Endodermal cell (in vitro differentiated cells): Measurements from ENCODE around the gene FAM24B. TPM values are rescaled to one million over a fixed set of nuclear protein-coding genes. Genes with fewer than 3 reads are reported as not detected.

ENCODE experiments used
- DNase-seq: peaks from one replicate; pipeline ENCODE4 v3.0.0-alpha.2; 2017
- H3K27ac ChIP-seq: 2 replicates; pipeline ENCODE4 v1.5.1; 2013; ENCODE audit warnings: mild to moderate bottlenecking, low read depth, low read length, moderate library complexity
- H3K27me3 ChIP-seq: 2 replicates; pipeline ENCODE4 v1.6.1; 2013; ENCODE audit warnings: mild to moderate bottlenecking, low read length, moderate library complexity; ENCODE audit not compliant: insufficient read depth, control insufficient read depth, poor library complexity, severe bottlenecking
- H3K36me3 ChIP-seq: 2 replicates; pipeline ENCODE4 v1.7.0; 2013; ENCODE audit warnings: mild to moderate bottlenecking, low read length, moderate library complexity; ENCODE audit not compliant: control insufficient read depth, insufficient read depth
- H3K4me1 ChIP-seq: one replicate; pipeline ENCODE4 v1.7.0; 2013; ENCODE audit warnings: low read length; ENCODE audit not compliant: control insufficient read depth, insufficient read depth
- H3K4me3 ChIP-seq: 2 replicates; pipeline ENCODE4 v1.5.1; 2013; ENCODE audit warnings: mild to moderate bottlenecking, low read length, moderate library complexity
- H3K9ac ChIP-seq: 2 replicates; pipeline ENCODE4 v1.6.1; 2013; ENCODE audit warnings: mild to moderate bottlenecking, low read length, moderate library complexity; ENCODE audit not compliant: poor library complexity, severe bottlenecking; ENCODE audit errors: extremely low read depth
- H3K9me3 ChIP-seq: 2 replicates; pipeline ENCODE4 v1.6.1; 2013; ENCODE audit warnings: mild to moderate bottlenecking, low read length, moderate library complexity; ENCODE audit not compliant: control insufficient read depth
- H3K27ac Mint-ChIP-seq: 2 replicates; pipeline ENCODE4 v1.8.0; 2020; ENCODE audit warnings: mixed read lengths
- H3K27me3 Mint-ChIP-seq: 2 replicates; pipeline ENCODE4 v1.8.0; 2021; ENCODE audit warnings: mild to moderate bottlenecking, mixed read lengths; ENCODE audit not compliant: insufficient read depth
- H3K36me3 Mint-ChIP-seq: 2 replicates; pipeline ENCODE4 v1.8.0; 2020; ENCODE audit warnings: low read depth, mixed read lengths
- H3K4me1 Mint-ChIP-seq: 2 replicates; pipeline ENCODE4 v1.8.0; 2020; ENCODE audit warnings: mixed read lengths
- H3K4me3 Mint-ChIP-seq: 2 replicates; pipeline ENCODE4 v1.8.0; 2020; ENCODE audit warnings: mild to moderate bottlenecking, moderate library complexity, mixed read lengths
- H3K9me3 Mint-ChIP-seq: 2 replicates; pipeline ENCODE4 v1.8.0; 2020; ENCODE audit warnings: mild to moderate bottlenecking, mixed read lengths
- CTCF ChIP-seq: fragments of 200-600 bp; sonication (generic); conservative IDR thresholded peaks from 2 replicates; pipeline ENCODE4 v1.5.0; 2021; ENCODE audit warnings: antibody characterized with exemption, mild to moderate bottlenecking
- WGBS, 2 experiments: methylation state at CpG; one replicate each; pipeline versions ENCODE4 v1.1.5 to v1.1.7; 2013; ENCODE audit warnings: missing lambda C conversion rate in 2 of 2, mixed read lengths in 1 of 2; ENCODE audit not compliant: insufficient coverage in 1 of 2, insufficient read length in 1 of 2; 5-methylcytosine and 5-hydroxymethylcytosine counted together
- total RNA-seq, 2 donors: library from RNA; stranded (reverse); fragmentation: NEBNext Ultra II Directional in 1 of 2; extraction: Animal tissue kit (Norgen Biotek cat#: 25700) in 1 of 2; gene quantifications; 2 replicates in 1 of 2; 3 replicates in 1 of 2; pipeline ENCODE4 v1.2.1, GENCODE V29; 2021

Gene FAM24B
- total RNA-seq, 2 donors from 2014 or later, result 2.9 TPM; not detected in 1

DNA sequence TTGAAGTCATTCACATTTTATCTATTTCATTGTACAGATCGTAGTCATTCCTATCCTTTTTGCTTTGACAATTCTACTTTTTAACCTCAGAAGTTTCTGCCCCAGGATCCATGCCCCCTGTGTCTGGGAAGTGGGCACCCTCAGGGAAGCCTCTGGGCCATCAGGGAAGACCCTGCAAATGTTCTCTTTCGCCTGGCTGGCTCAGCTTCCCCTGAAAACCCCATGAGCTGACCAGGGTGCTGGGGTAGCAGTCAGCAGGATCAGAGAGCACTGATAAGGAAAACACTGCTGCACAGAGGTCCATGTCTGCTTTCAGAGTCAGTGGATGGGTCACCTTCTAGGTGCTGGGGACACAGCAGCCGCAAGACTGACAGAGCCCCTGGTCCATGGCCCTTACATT is 57.6 kb downstream of the FAM24B start:
- H3K4me1 ChIP-seq, result no peaks in the 10 kb centered on the region
- H3K27me3 ChIP-seq, result no peaks in the 10 kb centered on the region
- Mint-ChIP-seq H3K27ac (no peak overlapping the region), H3K9me3 (no peaks in the 10 kb centered on the region), H3K4me3 (no peak overlapping the region), H3K27me3 (peaks cover 10% of the 10 kb centered on the region), H3K4me1 (no peaks in the 10 kb centered on the region), H3K36me3 (no peaks in the 10 kb centered on the region)
- no peaks in the 10 kb centered on the region for H3K9me3 ChIP-seq
- H3K9ac ChIP-seq, result no peak overlapping the region
- TF ChIP-seq CTCF, result no peak
- no peak for DNase-seq
- 91 to 100% methylated on average over 2 to 3 of the region's 3 CpGs for WGBS, 2 experiments
- H3K4me3 ChIP-seq, result no peak overlapping the region
- H3K36me3 ChIP-seq, result no peaks in the 10 kb centered on the region
- no peak overlapping the region for H3K27ac ChIP-seq

GRCh38 chr10:122815458-122815857 is 63.9 kb downstream of the FAM24B start:
- 92 to 95% methylated on average over 3 to 5 of the region's 5 CpGs for WGBS, 2 experiments
- H3K4me3 Mint-ChIP-seq, result no peak overlapping the region
- H3K36me3 Mint-ChIP-seq, result no peaks in the 10 kb centered on the region

GRCh38 chr10:122814493-122814892 is 64.9 kb downstream of the FAM24B start:
- H3K9me3 Mint-ChIP-seq, result no peaks in the 10 kb centered on the region
- no peak for DNase-seq
- 88 to 90% methylated on average over 2 of the region's 2 CpGs for WGBS, 2 experiments
- no peaks in the 10 kb centered on the region for H3K27me3 ChIP-seq
- no peak overlapping the region for H3K27ac Mint-ChIP-seq
- H3K4me3 Mint-ChIP-seq, result no peak overlapping the region
- no peak overlapping the region for H3K4me3 ChIP-seq
- no peak overlapping the region for H3K9ac ChIP-seq
- H3K4me1 Mint-ChIP-seq, result no peaks in the 10 kb centered on the region
- no peaks in the 10 kb centered on the region for H3K4me1 ChIP-seq
- TF ChIP-seq CTCF, result no peak
- H3K27me3 Mint-ChIP-seq, result peaks cover 10% of the 10 kb centered on the region
- H3K27ac ChIP-seq, result no peak overlapping the region
- no peaks in the 10 kb centered on the region for H3K9me3 ChIP-seq
- no peaks in the 10 kb centered on the region for H3K36me3 Mint-ChIP-seq
- no peaks in the 10 kb centered on the region for H3K36me3 ChIP-seq

More at GRCh38 chr10:122815458-122815857, 63.9 kb downstream of the FAM24B start:
- Mint-ChIP-seq H3K9me3 (no peaks in the 10 kb centered on the region), H3K4me1 (no peaks in the 10 kb centered on the region), H3K27me3 (peaks cover 12% of the 10 kb centered on the region), H3K27ac (no peak overlapping the region)
- Histone ChIP-seq H3K27ac (no peak overlapping the region), H3K27me3 (no peaks in the 10 kb centered on the region), H3K9me3 (no peaks in the 10 kb centered on the region), H3K9ac (no peak overlapping the region), H3K4me1 (no peaks in the 10 kb centered on the region), H3K4me3 (no peak overlapping the region), H3K36me3 (no peaks in the 10 kb centered on the region)
- no peak for DNase-seq
- TF ChIP-seq CTCF, result no peak
